HCEC 1CT (cell line): ENCODE measurements around the gene SLC7A4.

Experiments used
- DNase-seq: peaks from one replicate; pipeline ENCODE4 v3.0.0-alpha.2; 2017

Gene SLC7A4

GRCh38 chr22:20995329-20996030 is 36.9 kb downstream of the SLC7A4 start:
- no peak for DNase-seq

GRCh38 chr22:20994902-20995241 is 37.5 kb downstream of the SLC7A4 start:
- no peak for DNase-seq

GRCh38 chr22:20994128-20994901 is 38.0 kb downstream of the SLC7A4 start:
- DNase-seq = no peak

GRCh38 chr22:20993304-20994127 is 38.8 kb downstream of the SLC7A4 start:
- no peak for DNase-seq

- no peak for DNase-seq
Observed at GRCh38 chr22:20992456-20993303, 39.7 kb downstream of the SLC7A4 start.

- no peak for DNase-seq
Observed at GRCh38 chr22:20992056-20992442, 40.3 kb downstream of the SLC7A4 start.

GRCh38 chr22:20991252-20992055 is 40.9 kb downstream of the SLC7A4 start:
- no peak for DNase-seq

- no peak for DNase-seq
Observed at GRCh38 chr22:20990184-20991180, 41.9 kb downstream of the SLC7A4 start.

- no peak for DNase-seq
Observed at GRCh38 chr22:20989323-20990138, 42.8 kb downstream of the SLC7A4 start.

- DNase-seq = no peak
Observed at GRCh38 chr22:20988573-20989322, 43.6 kb downstream of the SLC7A4 start.

GRCh38 chr22:20987375-20987774 is 45.0 kb downstream of the SLC7A4 start:
- no peak for DNase-seq

GRCh38 chr22:20986365-20986764 is 46.0 kb downstream of the SLC7A4 start:
- no peak for DNase-seq

GRCh38 chr22:20985720-20986119 is 46.6 kb downstream of the SLC7A4 start:
- no peak for DNase-seq

- DNase-seq = no peak
Observed at GRCh38 chr22:20983081-20983771, 49.1 kb downstream of the SLC7A4 start.

- DNase-seq = no peak
Observed at GRCh38 chr22:20982563-20982882, 49.8 kb downstream of the SLC7A4 start.

GRCh38 chr22:20981787-20982562 is 50.4 kb downstream of the SLC7A4 start, which contains the start of gene LZTR1:
LZTR1 (plus strand) TSS chr22:20982297; CDS start chr22:20982372, 75 bp downstream.
- peak; percentile 82 for DNase-seq
